LoVo (cell line): ENCODE measurements around the gene NPS.

Experiments used
- DNase-seq: peaks from one replicate; pipeline ENCODE4 v3.0.0-alpha.2; 2016; ENCODE audit warnings: low spot score

The NPS gene

DNA sequence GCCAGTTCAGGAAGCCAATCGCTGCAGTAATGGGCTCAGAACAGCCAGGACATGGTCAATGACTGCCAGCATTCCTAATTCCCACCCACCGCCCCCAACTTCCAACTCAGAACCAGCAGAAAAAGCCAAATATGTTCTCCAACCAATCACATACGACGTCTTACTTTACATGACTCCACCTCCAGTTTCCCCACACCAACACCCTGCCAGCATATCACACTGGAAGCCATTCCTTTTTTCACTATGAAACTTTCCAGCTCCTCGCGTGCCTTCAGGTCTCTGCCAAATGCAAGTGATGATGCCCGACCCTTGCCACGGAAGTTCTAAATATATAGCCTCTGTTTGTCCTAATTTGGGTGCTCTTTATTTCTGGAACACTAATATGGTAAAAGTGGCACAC lies 12.5 kb downstream of the NPS start:
- DNase-seq, result no peak

DNA sequence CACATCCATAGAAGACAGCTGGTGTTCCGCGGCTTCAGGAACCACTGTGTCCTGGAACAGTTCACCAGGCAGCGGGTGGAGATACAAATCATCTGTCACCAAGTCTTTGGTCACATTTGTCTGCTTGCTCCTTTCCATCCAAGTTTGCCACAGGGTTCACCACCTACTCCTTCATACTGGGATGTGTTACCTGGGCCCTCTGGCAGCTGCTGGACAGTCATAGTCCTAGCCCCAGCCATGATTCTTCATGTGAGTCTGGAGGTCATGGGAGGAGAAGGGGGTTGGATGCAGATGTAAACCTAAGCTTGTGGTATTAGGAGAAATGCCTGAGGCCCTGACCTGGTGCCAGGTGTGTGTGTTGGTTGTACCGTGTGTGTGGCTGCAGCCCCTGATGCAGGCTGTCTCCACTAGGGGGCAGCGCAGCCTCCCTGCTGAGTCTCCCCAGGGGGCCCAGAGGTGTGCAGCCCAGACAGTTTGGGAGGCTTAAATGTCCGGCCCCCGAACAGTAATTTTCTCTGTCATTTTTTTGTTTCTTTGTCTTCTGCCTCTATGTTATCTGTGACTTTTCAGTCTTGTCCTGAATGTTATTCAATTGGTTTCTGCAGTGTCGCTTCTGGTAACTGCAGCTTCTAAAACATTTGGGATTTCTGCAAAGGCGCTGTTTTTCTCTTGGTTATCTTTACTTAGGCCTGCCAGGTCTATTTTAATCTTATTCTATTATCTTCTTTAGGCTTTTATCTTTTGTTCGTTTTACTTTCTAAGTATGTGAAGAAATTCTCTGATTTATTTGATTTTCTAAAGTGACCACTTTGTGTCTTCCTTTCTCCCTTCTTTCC lies 14.8 kb downstream of the NPS start:
- no peak for DNase-seq

DNA sequence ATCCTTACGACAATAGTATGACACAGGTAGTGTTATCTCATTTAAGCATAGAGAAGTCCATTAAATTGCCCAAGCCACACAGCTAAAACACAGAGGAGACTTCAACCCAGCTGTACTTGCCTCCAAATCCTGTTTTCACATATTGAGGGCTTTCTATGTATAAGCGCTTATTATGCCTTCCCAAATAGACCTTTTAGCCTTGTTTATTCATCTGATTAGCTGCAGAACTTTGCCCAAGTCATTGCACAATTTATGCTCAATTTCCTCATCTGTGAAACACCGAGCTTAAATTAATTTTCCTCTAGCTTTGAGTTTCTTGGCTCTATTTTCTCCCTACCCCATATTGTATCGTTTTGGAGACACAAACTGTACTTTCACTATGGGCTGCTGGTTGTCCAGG lies 15.5 kb downstream of the NPS start:
- no peak for DNase-seq

DNA sequence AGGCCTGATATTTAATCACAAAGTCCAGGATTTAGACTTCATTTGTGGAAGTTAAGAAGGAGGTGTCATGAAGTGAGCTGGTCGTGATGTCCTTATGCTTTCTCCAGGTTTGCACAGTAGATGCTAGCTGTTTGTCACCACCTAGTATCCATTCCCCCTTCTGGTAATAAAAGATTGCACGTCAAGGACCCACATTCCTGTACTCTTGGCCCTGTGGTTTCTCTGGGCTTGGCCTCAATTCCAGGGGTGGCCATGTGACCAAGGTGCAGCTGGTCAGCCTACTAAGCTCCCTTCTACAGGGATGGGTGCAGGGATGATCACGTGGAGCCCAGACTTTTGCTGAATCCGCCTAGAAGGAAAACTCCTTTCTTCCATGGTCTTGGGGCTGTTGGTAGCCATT lies 16.5 kb downstream of the NPS start:
- no peak for DNase-seq

DNA sequence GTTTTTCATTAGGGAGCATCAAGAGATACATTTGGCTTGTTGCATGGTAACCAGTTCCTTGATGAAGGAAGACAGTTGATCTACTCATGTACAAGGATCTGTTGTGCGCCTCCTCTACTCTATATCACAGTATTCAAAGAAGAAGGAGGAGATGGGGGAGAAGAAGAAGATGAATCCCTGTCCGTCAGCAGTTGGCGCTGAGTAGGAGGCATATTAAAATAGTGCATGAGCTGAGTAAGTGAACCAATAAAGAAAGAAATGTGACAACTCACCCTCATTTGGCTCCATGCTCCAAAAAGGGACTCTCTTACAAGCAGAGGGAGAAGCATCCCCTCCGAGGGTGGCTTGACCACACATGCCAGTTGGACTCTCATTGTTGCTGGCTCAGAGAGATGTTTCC lies 20.1 kb downstream of the NPS start:
- DNase-seq, result no peak

DNA sequence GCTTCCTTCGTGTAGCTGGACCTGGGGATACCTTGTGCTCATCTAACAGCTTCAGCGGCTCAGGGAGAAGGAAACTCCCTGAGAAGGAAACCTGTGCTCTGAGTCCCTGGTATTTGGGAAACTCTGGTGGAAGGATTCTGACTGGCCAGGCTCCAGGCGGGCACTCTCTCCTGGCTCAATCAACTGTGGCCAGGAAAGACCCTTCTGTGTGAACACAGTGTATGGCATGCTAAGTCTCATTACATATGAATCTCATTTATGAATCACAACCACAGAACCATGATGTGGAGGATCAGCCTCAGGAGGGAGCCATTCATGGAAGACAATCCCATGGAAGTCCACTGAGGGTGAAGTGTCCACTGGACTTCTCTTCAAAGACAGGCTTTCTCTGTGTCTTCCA lies 20.9 kb downstream of the NPS start:
- no peak for DNase-seq

DNA sequence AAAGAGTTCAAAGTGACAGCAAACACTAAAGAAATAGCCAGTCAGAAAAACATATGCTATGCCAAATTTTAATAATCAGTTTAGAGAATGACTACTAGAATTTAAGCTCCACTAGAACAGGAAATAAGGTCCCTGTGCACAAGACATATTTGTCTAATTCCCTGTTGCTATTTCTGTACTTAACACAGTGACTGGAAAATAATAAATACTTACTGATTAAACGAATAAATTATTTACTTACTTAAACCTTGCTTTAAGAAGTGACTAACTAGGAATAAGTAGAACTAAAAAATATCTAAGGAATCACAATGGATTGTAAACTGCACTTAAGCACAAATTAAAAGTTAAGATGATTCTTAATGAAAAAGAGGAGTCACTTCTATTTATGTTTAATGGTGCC lies 22.3 kb downstream of the NPS start:
- DNase-seq, result no peak

DNA sequence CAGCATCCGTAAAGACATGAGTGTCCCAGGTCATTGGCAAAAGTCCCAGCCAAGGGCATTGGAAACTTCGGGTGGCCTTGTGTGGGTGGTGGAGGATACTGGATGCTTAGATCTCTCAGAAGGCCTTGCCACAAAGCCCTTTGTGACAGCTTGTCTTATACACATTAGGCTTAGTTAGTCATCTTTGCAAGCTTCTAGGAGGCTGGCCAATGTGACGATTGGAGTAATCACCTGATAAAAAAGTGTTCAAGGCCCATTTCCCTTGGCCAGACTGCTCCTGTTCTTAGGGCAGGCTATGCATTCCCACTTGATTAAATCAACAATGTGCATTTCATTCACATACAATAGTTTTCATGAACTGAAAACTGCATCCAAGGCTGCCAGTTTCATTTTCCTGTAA lies 26.9 kb downstream of the NPS start:
- no peak for DNase-seq

DNA sequence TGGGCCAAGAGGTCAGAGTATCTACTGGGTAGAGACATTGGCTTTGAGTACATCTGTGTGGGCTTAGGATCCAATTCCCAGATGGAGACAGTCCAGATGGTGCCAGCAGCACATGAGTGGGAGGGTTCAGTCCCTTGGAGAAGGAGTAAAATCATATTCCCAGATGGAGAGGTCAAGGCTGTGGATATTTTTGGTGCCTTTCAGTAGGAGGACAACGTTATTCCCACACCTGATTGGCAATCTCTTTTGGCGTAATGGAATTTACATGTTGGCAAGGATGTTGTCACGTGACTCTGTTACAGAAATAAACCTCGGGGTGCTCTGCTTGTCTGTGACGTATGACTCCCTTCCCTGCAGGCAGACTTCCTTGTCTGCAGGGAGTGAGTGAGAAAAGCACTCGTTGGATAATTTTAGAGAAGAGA lies 27.6 kb downstream of the NPS start:
- no peak for DNase-seq

DNA sequence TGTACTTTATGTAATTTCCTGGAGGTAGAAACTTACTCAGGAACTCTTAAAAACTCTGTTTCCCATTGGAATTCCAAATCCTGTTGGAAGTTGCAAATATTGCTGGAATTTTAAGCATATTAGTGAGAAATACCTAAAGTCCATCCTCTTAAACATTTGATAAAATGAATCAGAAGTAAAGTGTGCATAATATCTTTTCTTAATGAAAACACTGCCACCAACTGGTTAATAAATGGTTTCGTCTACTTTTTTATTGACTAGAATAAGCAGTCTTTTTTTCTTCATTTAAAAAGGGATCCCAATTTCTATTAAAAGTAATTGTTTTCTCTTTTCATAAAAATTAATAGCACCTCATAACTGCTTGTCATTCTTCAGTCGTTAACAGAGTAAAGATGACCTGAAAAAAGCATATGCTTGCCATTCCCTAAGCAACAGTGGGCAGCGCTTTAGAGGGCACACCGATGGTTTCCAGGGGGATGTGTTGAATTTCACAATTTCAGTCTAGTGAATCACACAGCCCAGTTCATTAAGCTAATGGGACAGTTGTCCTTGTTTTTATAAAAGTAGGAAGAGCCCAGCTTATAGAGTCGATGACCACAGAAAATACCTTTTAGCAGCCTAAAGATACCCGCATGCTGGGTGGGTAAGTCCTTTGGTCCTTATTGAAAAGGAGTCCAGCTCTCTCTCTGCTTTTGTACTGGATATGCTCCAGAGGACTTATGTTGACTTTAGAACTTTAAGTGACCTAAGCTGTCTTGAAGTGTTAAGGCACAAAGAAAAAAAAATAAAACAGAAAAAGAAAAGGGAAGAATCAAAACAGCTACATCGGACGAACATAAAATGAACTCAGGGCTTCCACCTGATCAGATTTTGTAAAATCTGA lies 28.5 kb downstream of the NPS start:
- DNase-seq, result no peak

DNA sequence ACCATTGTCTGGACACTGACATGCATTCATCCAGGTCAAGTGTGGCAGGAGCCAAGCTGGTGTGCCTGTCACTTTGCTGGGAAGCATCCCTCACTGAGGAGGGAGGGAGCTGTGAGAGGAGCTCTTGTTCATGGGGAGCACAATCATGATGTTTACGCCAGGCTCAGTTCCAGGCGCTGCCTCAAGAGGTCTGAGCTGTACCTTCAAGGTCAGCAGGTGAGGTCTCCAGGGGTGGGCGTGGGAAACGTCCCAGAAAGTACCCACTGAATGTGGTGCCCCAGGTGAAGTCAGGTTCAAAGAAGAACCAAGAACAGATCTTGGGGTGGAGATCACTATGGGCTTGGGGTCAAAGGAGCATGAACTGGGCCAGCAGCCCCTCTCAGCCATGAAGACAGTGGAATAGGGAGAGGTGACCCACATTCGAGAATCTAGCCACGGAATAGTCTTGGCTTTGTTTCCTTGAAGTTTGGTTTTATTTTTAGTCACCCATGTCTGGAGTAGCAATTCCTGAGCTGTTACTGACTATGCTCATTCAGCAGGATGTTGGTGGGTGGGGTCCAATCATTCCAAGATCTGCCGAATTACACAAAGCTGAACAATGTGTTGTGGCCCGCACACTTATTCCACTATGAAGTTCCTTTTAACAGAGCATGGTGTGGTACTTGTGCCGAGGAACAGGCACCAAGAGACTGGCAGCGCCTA lies 29.3 kb downstream of the NPS start:
- DNase-seq, result no peak

DNA sequence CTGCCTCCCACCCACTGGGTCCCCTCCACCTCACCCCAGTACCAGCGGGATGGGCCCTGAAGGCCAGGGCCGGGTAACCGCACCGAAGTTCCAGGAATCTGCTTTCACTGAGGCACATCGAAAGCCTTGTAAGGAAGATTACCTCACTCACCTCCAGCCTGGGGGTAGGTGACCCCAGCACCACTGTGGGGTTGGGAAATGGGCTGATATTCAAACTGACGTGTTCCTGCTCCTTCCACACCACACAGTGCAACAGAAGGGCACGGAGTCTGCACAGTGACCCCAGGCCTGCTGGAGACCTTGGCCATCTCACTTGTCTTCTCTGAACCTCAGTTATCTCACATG lies 29.8 kb downstream of the NPS start:
- no peak for DNase-seq

DNA sequence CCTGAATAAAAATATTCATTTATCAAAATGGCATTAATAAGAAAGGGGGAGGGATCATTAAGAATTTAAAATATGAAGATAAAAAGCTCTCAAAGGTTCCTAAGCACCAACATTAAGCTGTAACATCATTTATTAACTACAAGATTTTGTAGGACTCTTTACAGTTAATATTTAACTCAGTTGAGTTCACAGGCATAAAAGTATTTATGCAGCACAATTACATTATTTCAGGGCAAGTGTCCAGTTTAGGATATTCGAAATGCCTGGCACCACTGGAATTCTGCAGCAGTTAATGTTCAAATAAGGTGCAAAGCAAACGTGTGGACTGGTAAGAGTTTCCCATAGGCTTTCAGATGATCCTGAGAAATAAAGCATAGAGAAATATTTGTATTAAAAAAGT lies 30.5 kb downstream of the NPS start:
- DNase-seq, result no peak

DNA sequence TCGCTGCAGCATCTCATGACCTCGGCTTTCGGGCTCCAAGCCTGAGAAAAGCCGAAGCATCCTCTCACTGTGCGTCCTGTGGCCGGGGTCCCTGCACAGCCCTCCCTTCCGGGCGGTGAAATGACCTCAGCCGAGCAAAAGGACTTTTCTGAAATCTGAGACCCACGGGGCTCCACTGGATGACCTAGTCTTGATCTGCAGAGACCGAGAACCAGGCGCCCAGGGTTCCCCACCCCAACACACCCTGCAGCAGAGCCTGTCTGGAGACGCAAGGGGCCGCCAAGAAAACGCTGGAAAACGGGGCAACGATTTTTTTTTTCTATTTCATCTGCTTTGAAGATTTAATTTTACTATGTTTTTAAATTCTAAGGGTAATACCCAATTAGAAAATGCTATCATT lies 31.7 kb downstream of the NPS start:
- DNase-seq, result no peak

DNA sequence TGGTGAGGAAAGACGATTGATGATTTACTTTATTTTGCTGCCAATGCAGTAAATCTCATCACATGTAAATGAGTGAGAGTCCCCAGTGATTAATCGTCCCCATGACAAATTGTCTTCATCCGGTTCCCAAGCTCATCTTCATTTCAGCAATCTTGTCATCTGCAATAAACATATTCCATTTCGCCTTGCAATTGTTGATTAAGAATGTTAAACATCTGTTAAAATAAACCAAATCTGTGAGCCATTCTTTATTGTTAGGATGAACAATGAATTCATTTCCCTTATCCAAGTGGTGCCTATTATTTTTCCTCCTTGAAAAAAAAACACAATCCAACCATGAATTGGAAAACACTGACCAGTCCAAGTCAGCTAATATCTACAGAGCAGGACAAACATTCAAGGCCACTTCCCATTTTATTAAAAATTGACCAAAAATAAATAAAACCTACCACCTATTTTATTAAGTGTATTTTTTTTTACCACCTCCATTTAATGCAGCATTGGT lies 36.5 kb downstream of the NPS start:
- no peak for DNase-seq

DNA sequence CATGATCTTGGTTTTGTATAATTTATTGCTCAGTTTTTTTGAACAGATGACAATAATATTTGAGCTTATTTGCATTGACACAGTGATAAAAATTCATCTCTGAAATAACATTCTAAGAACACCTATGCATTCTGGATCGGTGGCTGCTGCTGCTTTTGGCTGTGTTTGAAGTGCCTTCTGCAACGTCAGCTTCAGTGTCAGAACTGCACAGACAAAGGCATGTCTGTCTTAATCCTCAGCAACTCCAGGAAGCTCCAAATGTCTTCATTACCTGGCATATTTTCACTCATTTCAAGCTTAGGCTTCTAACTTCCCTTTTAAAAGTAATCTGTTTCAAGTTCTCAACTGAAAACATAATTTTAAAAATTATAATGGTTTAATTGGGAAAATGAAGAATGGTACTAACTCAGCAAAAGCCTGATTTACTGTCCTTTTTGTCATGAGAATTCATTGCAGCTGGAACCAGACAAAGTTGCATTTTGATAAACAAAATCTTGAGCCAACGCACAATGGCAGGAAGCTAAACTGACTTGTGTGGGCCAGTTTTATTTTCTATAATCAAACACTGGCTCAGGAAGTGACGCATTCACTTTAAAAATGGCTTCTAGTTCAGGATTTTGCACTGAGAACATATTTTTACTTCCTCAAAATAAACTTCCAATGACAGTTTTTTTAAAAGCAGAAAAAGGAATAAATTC lies 38.7 kb downstream of the NPS start:
- no peak for DNase-seq

DNA sequence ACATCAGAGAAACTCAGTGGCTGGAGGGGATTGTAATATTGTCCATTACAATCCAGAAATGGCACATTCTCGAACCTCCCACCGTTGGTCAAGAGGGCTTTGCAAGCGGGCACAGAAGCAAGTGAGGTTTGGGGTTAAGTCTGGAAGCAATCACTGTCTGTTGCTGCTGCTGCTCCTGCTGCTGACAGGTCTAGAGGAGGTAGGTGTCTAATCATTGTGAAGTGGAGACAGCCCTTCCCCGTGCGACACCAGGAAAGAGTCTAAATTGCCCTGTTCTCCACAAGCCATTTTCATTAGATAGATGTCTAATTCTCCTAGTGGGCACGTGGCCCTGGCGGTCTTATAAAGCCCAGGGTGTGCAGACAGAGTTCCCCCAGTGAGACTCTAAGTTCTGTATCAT lies 43.5 kb downstream of the NPS start:
- no peak for DNase-seq

DNA sequence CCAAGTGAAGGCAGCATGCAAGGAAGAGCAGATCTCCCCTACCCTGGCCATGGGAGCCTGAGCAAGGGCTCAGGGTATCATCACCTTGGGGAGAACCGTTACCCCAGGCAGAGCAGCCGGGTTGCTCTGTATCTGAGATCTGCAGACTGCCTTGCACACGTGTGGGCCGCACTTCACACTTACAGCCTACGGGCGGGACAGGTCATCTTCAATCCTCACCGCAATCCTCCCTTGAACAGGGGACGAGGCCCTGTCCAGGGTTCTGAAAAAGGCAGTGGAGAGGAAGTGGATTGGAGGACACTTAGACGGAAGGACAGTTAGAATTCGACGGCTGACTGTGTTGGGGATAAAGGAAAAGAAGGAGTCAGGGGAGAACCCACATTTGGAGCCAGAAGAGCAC lies 51.4 kb downstream of the NPS start:
- DNase-seq, result no peak
